ENCODE data around the gene ATP5F1D.

DNA sequence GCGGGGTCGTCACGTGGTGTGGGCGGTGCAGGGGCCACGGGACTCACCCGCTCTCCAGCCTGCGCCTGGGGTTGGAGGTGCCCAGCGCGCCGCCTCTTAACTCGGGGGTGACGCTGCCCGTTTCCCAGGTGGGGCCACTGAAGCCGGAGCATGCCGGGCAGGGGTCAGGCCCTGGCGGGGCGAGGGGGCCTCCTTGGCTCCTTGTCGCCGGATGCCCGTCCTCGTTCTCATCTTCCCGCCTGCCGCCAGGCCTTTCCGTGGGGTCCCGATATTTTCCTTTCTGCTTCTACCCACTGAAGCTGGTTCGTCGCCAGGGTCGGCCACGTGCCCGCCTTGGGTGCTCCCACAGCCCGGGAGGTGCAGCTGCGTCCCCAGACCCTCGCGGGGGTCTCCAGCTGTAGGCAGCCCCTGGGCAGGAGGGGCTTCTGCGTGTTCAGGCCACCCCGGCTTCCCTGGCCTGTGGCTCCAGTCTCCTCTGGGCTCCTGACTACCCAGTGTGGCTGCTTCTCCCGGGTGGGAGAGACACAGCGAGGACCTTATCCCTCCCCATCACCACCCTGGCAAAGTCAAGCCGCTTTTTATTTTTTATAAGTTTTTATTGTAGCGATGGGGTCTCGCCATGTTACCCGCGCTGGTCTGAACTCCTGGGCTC lies 34.6 kb downstream of the ATP5F1D start:
- TF ChIP-seq, protein P1, sequence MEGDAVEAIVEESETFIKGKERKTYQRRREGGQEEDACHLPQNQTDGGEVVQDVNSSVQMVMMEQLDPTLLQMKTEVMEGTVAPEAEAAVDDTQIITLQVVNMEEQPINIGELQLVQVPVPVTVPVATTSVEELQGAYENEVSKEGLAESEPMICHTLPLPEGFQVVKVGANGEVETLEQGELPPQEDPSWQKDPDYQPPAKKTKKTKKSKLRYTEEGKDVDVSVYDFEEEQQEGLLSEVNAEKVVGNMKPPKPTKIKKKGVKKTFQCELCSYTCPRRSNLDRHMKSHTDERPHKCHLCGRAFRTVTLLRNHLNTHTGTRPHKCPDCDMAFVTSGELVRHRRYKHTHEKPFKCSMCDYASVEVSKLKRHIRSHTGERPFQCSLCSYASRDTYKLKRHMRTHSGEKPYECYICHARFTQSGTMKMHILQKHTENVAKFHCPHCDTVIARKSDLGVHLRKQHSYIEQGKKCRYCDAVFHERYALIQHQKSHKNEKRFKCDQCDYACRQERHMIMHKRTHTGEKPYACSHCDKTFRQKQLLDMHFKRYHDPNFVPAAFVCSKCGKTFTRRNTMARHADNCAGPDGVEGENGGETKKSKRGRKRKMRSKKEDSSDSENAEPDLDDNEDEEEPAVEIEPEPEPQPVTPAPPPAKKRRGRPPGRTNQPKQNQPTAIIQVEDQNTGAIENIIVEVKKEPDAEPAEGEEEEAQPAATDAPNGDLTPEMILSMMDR (IDR thresholded peaks at IDR 0.05) = no peak
- no peak for TF ChIP-seq EZH2phosphoT487 (IDR thresholded peaks at IDR 0.05)
- no peak for TF ChIP-seq EZH2 (IDR thresholded peaks at IDR 0.05)

All from neural progenitor cell (in vitro differentiated cells).